Colonic mucosa (tissue), 4 donors: ENCODE data around the gene EYA4. TPM values are rescaled to one million over a fixed set of nuclear protein-coding genes. Genes with fewer than 3 reads are reported as not detected.

ENCODE experiments used
- DNase-seq: peaks from one replicate; pipeline ENCODE4 v3.0.0-alpha.2; 2020
- H3K27ac ChIP-seq: fragments of 200-600 bp; one replicate; pipeline ENCODE4 v1.8.0; 2021
- H3K27me3 ChIP-seq: fragments of 200-600 bp; one replicate; pipeline ENCODE4 v1.8.0; 2021
- H3K36me3 ChIP-seq: fragments of 200-600 bp; one replicate; pipeline ENCODE4 v1.8.0; 2021
- H3K4me1 ChIP-seq: fragments of 200-600 bp; one replicate; pipeline ENCODE4 v1.8.0; 2021; ENCODE audit warnings: mild to moderate bottlenecking
- H3K4me3 ChIP-seq: fragments of 200-600 bp; one replicate; pipeline ENCODE4 v1.8.0; 2021
- H3K9ac ChIP-seq, 2 donors: one replicate each; pipeline ENCODE4 v1.7.0; 2013; ENCODE audit warnings: control low read depth in 2 of 2, low read depth in 2 of 2, low read length in 2 of 2
- H3K9me3 ChIP-seq: fragments of 200-600 bp; one replicate; pipeline ENCODE4 v1.8.0; 2021
- CTCF ChIP-seq: fragments of 200-600 bp; IDR thresholded peaks from one replicate; pipeline ENCODE4 v1.8.0; 2022; ENCODE audit warnings: antibody characterized with exemption, mild to moderate bottlenecking
- intact Hi-C: fragments of 100-400 bp; cut with DNase I; formaldehyde crosslinking; loops from one replicate; pipeline ENCODE4 v1.14.1; 2022
- total RNA-seq, 2 donors: library from RNA; stranded (reverse); fragmentation: NEBNext Ultra II Directional in 1 of 2; extraction: Animal tissue kit (Norgen Biotek cat#: 25700) in 1 of 2; gene quantifications; one replicate each; pipeline ENCODE4 v1.2.1, GENCODE V29; 2021
- donor health status: healthy.
- donor health status: DM: no; HTN: no; CAD: no.
- donor health status: DM: no; HTN: no; CAD: no.

Gene EYA4
- total RNA-seq, 2 donors from 2014 or later, result 0.05 TPM; not detected in 1

- no peak for DNase-seq
- no peaks in the 10 kb centered on the region for H3K36me3 ChIP-seq
These were observed 34.1 kb downstream of the EYA4 start for GRCh38 chr6:133275213-133275612.

GRCh38 chr6:133277228-133277899, 36.2 kb downstream of the EYA4 start:
- no peak for DNase-seq
- no peak for TF ChIP-seq CTCF
- intact Hi-C loops, result no loop called here
- no peak overlapping the region for H3K9ac ChIP-seq
- no peak overlapping the region for H3K4me3 ChIP-seq
- no peaks in the 10 kb centered on the region for H3K27me3 ChIP-seq
- H3K4me1 ChIP-seq, result no peaks in the 10 kb centered on the region
- no peaks in the 10 kb centered on the region for H3K9me3 ChIP-seq
- no peaks in the 10 kb centered on the region for H3K36me3 ChIP-seq
- H3K27ac ChIP-seq, result no peak overlapping the region

More at GRCh38 chr6:133275213-133275612, 34.1 kb downstream of the EYA4 start:
- intact Hi-C loops, result no loop called here
- Histone ChIP-seq H3K27ac (no peak overlapping the region), H3K4me3 (no peak overlapping the region), H3K27me3 (no peaks in the 10 kb centered on the region), H3K9me3 (no peaks in the 10 kb centered on the region), H3K4me1 (no peaks in the 10 kb centered on the region), H3K9ac (no peak overlapping the region)
- TF ChIP-seq CTCF, result no peak

GRCh38 chr6:133277900-133278545, 36.9 kb downstream of the EYA4 start:
- H3K4me1 ChIP-seq, result no peaks in the 10 kb centered on the region
- DNase-seq, result no peak
- H3K4me3 ChIP-seq, result no peak overlapping the region
- TF ChIP-seq CTCF, result no peak
- H3K27me3 ChIP-seq, result no peaks in the 10 kb centered on the region
- H3K27ac ChIP-seq, result no peak overlapping the region
- H3K9me3 ChIP-seq, result no peaks in the 10 kb centered on the region
- no peak overlapping the region for H3K9ac ChIP-seq
- intact Hi-C loops, result no loop called here
- no peaks in the 10 kb centered on the region for H3K36me3 ChIP-seq

GRCh38 chr6:133286765-133287164, 45.6 kb downstream of the EYA4 start:
- DNase-seq, result no peak
- TF ChIP-seq CTCF, result no peak
- intact Hi-C loops, result no loop called here
- no peaks in the 10 kb centered on the region for H3K9me3 ChIP-seq
- no peak overlapping the region for H3K27ac ChIP-seq
- H3K36me3 ChIP-seq, result no peaks in the 10 kb centered on the region
- no peaks in the 10 kb centered on the region for H3K4me1 ChIP-seq
- no peak overlapping the region for H3K4me3 ChIP-seq
- H3K9ac ChIP-seq, result no peak overlapping the region
- H3K27me3 ChIP-seq, result no peaks in the 10 kb centered on the region

GRCh38 chr6:133288662-133289061, 47.5 kb downstream of the EYA4 start:
- H3K36me3 ChIP-seq, result no peaks in the 10 kb centered on the region
- no peaks in the 10 kb centered on the region for H3K9me3 ChIP-seq
- no peak overlapping the region for H3K9ac ChIP-seq
- no peaks in the 10 kb centered on the region for H3K4me1 ChIP-seq
- H3K27me3 ChIP-seq, result no peaks in the 10 kb centered on the region
- no peak for TF ChIP-seq CTCF
- H3K27ac ChIP-seq, result no peak overlapping the region
- intact Hi-C loops, result no loop called here
- H3K4me3 ChIP-seq, result no peak overlapping the region
- no peak for DNase-seq
